Mammary epithelial cell (primary cell): Measurements from ENCODE around the gene TRIP11.

Experiments used
- CTCF ChIP-seq, 2 donors: IDR thresholded peaks in 1 of 2; conservative IDR thresholded peaks in 1 of 2; 2 replicates each; pipeline ENCODE4 v1.5.1; 2011 to 2012; ENCODE audit warnings: inconsistent platforms in 2 of 2, low read length in 2 of 2, mild to moderate bottlenecking in 2 of 2, control low read depth in 1 of 2, low read depth in 1 of 2; ENCODE audit not compliant: insufficient read depth in 1 of 2; ENCODE audit errors: extremely low read depth in 1 of 2
- EZH2 ChIP-seq: IDR thresholded peaks from 2 replicates; pipeline ENCODE4 v1.6.1; 2012; ENCODE audit warnings: low read length, inconsistent platforms, borderline replicate concordance

GRCh38 chr14:92088494-92088893 is 48.6 kb upstream of the TRIP11 start:
- no peak for TF ChIP-seq CTCF (conservative IDR thresholded peaks at IDR 0.05 in 1 of 2, IDR thresholded peaks at IDR 0.05 in 1 of 2; ENCODE audit: extremely low read depth in 1 of 2, insufficient read depth in 1 of 2, low read depth in 1 of 2, low read length in 2 of 2)
- TF ChIP-seq EZH2, result no peak
